Putamen (tissue), 1 donor: ENCODE measurements around the gene NPB.

Source experiments
- DNase-seq: peaks from one replicate; pipeline ENCODE4 v3.0.0-alpha.2; 2016; ENCODE audit warnings: low spot score

Gene NPB

DNA sequence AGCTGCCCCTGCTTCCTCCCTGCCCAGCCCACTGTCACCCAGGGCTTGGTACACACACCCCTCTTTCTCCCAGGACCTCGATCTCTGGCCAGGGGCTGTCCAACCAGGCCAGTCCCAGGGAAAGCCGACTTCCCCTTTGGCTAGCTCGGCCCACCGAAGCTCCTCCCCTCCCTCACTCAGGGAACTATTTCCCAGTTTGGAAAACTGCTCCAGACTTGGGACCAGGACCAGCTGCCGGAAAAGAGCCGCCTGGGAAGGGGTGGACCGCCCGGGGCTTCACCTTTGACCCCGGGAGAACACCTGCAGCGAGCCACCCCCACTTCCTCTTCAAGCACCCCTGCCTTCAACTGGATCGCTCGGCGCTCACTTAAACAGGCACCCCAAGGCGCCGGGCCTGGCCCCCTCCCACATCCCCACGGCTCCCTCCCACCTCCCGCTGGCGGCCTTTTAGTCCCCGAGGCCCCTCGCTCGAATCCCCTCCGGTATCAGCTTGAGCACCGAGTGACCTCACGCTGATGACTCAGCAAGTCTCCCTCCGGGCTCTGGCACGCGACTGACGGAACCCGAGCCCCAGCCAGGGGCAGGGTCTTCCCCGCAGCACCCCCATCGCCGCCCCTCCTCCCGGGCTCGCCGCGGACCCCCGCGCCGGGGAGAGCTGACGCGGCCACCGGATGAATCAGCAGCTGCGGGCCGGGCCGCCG is 24.6 kb downstream of the NPB start:
- peak; percentile 53 for DNase-seq

DNA sequence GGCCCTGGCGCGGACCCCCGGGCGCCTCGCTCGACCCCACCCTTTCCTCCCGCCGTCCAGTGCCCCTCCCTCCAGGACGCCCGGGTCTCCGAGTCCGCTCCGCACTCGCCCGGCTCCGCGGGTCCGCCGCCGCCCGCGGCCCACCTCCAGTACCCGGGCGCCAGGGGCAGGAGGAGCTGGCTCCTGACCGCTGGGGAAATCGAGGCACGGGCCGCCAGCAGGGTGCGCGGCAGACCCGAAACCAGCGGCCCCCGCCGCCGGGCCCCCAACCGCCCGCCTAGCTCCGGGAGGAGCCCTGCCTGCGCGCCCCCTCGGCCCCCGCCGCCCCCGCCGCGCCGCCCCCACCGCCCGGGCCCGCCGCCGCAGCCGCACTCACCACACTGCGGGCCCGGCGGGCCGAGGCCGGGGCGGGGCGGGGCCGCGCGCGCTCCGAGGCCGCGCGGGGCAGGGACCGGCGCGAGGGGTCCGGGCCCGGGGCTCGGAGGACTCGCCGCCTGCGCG is 25.2 kb downstream of the NPB start:
- DNase-seq = no peak

DNA sequence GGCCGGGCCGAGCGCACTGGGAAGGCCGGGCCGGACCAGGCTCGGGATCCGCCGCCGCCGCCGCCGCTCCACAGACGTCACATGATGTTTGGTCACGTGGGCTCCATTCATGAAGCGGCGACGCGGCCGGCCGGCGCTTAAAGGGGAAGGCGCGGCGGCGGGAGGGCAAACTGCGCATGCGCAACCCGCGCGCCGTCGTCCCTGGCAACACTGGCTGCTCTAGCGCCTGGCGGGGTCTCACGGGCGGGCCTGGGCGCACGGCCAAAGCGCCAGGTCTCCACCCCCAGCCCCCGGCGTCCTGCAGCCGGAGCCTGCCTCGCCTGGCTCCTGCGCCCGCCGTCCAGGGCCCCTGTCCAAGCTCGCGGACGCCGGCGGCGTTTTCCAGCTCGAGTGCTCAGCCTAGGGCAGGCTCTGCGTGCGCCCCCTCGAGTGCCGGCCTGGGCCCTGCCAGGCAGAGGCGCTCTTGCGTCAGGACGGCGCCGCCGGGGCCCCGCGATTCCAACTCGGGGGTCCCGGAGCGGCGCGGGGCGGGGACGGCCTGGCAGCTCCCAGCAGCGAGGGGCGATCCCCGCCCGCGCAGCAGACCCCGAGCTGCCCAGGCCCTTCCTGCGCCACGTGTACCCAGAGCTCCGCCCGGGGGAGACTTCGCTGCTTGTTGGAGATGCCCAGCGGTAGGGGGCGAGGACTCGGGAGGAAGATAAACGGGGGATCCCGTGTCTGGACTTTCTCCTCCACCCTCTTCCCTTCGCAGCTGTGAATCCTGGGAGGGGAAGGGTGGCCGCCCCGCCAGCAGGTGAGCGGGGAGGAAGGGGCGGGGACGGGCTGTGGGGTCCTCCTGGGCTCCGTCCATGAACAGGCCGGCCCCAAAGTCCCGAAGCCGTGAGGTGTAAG is 25.9 kb downstream of the NPB start, which contains the start of gene MAFG:
Gene MAFG, minus strand, starts transcription at position 83 of the 891 bp plus-strand sequence. CDS start 4,550 bp downstream, outside the sequence.
- peak; percentile 92 for DNase-seq

DNA sequence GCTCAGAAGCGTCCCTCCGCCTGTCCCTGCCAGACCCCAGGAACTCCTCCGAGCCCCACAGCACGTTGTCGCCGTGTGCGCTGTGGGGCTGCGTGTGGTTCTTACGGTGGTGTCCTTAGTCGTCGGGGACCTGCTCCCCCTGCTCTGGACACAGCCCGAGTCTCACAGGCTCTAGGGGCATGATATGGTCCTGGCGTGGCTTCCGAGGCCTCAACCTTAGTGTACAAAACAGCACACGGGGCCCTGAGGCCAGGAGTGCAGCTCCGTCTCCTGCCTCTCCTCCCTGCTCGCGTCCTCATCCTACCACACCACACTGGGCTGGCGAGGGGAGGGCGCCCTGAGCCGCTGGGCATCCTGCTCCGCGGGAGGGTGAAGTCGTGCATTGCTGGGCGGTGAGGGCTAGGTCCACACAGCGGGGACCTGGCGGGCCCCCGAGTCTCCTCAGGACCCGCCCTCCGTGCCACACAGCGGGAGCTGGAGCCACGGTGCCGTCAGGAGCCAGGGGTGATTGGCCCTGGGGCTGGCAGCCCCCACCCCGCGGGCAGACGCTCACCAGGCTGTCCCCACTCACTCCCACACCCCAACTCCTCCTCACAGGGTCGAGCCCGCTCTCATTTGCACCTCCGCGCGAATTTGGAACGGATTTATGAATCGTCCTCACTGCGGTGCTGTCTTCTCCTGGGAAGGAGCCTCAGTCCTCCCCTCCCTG is 26.7 kb downstream of the NPB start:
- no peak for DNase-seq

DNA sequence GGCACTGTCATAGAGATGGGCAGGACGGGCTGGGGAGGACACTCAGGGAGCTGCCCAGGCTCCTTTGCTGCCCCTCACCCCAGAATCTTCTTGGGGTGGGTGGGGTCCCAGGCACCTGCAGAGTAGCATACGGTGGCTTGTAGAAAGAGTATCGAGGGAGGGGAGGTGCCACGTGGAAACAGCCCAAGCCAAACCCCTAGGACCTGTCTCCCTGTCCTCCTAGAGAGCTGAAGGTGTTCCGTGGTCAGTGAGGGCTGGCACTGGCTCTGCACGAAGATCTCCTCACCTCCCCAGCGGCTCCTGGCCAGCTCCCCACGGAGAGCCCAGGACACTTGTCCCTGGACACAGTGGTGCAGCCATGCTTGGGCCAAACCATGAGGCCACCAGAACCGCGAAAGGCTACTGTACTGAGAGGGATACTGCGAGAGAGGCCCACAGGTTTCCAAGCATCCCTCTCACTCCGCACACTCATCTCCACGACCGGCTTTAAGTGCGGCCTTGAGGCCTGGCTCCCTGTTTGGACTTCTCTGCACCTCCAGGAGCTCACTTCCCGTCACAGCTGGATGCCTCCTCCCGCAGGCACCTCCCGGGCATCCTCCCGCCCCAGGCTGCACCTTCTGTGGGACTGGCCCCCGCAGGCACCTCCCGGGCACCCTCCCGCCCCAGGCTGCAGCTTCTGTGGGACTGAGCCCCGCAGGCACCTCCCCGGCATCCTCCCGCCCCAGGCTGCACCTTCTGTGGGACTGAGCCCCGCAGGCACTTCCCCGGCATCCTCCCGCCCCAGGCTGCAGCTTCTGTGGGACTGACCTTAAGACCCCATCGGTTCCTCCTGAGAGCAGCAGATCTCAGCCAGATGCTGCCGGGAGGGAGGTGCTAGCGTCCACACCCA is 27.5 kb downstream of the NPB start:
- no peak for DNase-seq

DNA sequence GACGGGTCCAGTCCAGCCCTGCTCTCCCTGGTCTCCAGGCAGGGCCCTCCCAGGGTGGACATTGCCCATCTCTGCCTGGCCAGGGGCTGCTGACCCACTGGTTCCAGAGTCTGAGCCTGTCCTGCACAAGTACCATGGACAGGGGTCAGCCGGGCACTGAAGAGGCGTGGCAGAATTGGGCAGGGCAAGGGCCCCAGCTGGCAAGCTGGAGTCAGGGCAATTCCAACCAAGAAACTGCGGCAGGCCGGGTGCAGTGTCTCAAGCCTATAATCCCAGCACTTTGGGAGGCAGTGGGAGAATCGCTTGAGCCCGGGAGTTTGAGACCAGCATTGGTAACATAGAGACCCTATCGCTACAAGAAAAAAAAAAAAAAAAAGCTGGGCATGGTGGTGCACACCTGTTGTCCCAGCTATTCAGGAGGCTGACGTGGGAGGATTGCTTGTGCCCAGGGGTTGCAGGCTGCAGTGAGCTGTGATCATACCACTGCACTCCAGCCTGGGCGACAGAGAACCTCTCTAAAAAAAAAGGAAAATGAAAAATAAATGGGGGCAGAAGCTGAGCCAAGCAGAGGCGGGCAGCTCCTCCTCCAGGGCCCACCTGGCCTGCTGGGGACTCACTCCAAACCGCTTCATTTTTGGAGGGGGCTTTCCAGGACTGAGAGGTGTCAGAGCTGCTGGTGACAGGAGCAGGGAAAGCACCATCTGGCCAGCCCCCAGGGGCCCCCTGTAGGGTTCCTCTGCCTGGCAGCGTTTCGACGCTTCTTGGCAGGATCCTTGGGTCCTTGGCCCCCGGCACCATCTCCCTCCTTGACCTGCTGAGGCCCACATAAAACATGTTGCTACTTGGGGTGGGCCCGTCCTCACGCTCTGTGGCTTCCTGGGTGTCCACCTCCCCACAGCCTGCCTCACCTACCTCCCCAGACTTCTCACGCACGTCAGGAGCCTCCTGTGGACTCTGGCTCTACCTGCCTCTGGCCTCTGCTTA is 28.4 kb downstream of the NPB start:
- no peak for DNase-seq

DNA sequence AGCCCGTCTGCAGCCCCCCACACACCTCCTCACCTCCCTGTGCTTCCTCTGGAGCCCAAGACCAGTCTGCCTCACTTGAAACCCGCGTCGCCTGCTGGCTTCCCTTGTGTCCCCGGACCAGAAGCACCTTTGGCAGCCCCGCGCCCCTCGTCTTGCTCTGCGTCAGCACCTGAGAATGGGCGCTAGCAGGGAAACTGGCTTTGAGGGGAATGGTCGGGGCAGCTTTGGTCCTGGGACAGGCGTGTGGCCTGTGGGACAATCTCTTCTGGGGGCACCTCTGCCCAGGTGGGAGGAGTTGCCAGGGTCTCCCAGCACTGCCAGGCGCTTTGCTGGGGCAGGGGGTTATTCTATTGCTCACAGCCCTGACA is 29.1 kb downstream of the NPB start:
- DNase-seq = no peak

DNA sequence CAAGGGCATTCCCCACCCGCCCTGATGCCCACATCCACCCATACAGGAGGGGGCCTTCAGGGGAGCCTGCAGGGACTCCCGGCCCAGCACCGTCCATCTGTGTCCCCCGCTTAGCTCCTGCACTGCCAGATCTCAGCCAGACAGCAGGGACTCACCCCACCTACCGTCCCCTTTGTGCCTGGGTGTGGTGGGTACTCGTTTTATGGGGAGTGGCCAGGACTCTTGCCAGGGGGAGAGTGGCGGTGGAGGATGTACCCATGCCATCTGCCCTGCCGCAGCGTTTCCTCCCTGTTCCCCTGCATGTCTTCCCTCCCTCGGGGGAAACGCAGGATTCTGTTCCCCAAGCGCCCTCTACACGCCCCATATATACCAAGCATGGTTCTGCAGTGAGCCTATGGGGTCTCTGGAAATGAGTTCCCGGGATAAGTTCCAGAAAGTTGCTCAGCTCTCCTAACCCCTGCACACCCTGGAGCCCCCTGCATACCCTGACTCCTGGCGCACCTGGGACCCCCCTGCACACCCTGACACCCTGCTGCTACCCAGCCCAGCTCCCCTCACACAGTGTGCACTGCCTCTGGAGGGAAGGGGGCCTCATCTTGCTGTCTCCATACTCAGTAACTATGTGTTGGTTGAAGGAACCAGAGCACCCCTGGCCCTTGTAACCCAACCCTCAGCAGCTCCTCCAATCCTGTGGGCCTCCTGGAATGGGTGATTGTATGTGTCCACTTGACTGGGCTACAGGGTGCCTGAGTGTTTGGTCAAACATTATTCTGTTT is 29.7 kb downstream of the NPB start:
- DNase-seq = no peak

DNA sequence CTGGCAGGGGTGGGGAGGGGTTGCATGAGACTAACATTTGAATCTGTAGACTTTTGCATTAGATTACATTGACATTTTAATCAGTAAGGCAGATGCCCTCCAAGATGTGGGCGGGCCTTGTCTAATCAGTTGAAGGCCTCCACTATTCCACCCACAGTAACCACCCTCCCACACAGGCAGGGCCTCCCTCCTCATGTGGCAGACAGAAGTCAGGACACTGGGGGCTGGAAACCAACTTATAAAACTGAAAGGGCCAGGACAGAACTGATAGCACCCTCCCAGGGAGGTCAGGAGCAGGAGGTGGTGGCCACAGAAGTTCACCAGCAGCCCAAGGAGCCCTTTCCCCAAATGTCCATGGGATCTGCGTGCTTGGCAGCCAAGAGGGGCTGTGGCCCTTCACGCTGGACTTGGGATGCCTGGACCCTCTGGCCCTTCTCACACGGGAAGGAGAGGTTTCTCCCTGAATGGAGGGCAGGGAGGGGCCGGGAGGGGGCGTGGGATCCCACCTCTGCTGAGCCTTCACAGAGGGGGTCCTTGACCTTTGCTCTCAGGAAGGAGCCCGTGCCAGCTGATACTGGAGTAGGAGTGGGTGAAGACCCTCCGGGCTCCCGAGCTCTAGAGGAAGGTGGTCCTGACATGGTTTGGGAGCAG is 30.4 kb downstream of the NPB start:
- no peak for DNase-seq

DNA sequence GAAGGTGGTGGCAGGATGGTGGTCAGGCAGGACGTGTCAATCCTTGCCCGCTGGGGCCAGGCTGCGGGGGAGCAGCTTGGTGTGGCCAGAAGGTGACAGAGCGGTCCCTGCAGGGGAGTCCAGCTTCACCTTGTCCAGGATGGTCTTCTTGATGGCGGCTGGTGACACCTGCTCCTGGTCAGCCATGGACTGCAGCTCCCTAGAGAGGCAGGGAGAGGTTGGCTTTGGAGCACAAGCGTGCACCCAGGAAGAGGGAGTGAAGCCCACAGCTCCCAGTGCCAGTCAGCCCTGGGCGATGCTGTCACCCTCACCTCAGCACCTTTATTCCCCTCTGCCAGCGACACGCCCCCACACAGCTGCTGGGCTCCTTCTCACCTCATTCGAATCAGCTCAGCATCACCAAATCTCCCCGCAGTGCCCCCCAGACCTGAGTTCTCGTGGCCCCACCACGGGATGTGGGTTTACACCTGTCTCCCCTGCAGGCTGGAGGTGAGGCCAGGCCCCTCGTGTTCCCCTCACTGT is 31.2 kb downstream of the NPB start:
- no peak for DNase-seq

DNA sequence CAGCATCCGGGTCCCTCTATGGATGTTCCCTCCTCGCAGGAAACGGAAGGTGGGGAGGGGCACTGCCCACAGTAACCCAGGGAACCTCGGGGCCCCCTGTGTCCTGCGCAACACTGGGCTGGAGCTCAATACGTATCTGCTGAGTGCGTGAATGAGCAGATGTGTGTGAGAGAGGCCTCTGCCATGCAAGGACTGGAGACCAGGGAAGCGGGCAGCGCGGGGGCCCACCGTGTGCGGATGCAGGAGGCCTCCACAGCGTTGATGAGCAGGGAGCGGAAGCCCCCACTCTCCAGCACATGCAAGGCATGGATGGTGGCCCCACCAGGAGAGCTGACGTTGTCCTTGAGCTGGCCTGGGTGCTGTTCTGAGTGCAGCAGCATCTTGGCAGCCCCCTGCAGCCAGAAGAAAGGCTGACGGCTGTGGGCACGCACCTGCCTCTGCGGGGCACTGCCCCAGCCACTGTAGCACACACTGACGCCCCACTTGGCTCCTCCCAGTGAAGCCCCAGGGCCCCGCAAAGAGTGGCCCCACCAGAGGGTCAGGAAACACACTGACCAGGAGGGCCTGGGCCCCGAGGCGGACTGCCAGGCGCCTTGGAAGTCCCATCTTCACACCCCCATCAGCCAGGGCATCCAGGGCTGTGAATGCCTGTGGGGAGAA is 32.2 kb downstream of the NPB start:
- no peak for DNase-seq

DNA sequence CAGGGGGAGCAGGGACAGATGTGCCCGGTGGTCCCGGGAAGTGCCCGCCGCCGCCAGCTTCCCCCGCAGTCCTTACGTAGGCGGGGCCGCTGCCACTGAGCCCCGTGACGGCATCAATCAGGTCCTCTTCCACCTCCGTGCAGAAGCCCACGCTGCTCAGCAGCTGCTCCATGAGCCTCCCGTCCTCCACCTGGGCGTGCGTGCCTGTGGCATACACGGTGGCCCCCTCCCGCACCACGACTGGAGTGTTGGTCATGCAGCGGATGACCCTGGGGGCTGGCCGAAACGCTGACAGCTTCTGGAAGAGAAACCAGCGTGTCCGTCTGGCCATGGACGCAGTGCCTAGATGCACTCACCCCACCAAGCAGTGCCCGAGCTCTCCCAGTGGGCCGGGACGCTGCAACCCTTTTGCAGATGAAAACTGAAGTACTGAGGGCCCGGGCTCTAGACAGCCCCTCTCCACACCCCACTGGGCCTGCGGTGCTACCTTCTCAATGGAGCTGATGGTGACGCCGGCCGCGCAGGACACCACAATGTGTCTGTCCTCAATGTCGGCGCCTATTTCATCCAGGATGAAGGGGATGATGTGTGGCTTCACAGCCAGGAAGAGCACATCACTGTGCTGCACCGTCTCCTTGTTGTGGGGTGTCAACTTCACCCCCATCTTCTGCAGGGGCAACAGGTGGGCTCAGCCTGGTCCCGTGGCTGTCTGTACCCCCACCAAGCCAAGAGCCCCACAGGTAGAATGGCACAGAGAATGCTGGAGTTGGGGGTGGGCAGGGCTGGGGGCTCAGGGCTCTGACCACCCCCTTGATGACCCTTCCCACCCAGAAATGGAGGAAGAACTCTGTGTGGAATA is 33.0 kb downstream of the NPB start:
- no peak for DNase-seq

DNA sequence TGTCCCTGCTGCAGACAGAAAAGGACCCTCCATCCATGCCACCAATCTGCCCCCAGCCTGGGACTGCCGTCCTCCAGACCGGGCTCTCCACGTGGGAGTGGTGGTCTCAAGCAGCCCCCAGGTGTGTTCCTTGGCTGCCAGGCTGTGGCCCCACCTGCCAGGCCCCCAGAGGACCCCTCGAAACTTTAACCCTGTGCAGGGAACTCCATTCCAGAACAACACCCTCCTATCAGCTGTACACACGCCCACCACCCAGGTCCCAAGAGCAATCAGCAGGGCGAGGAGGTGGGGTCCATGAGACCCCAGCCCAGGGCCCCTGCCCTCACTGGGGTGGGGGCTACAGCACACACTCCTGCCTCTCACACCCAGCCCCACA is 33.7 kb downstream of the NPB start:
- DNase-seq = no peak

DNA sequence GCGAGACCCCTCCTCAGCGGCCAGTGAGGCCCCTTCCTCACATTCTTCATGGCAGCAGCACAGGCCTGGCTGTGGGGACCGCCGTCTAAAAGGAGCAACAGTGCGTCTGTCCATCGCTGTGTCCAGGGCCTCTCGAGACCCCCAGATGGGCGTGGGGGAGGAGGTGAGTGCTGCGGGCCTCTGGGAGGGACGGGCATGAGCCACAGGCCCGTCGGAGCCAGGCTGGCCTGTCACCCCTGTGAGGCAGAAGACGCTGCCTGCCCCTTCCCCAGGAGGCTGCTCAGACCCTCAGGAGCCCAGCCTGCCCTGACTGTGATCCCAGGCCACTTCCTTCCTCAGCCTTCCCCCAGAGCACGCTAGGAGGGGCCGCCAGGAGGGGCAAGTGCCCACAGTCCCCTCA is 37.2 kb downstream of the NPB start:
- DNase-seq = no peak

DNA sequence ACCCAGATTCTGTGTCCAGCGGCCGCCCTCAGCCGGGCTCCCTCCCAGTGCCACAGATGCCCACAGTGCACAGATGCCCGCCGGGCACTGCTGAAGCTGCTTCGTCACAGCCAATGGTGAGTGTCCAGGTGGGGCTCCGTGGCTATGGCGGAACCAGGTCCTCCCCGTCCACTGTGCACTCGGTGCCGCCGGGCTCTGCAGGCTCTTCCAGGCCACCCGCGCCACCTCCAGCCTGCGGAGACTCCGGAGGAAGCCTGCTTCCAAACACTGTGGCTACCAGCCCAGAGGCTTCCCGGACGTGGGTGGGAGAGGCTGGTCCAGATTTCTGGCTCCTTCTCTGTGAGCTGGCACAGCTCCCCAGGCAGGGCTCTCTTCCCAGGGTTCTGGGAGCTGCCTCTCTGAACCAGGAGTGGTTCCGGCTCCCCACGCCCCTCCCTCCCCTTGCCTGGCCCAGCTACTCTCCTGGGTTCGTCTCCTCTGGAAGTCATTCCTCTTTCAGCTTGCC is 37.9 kb downstream of the NPB start:
- DNase-seq = peak; percentile 52

DNA sequence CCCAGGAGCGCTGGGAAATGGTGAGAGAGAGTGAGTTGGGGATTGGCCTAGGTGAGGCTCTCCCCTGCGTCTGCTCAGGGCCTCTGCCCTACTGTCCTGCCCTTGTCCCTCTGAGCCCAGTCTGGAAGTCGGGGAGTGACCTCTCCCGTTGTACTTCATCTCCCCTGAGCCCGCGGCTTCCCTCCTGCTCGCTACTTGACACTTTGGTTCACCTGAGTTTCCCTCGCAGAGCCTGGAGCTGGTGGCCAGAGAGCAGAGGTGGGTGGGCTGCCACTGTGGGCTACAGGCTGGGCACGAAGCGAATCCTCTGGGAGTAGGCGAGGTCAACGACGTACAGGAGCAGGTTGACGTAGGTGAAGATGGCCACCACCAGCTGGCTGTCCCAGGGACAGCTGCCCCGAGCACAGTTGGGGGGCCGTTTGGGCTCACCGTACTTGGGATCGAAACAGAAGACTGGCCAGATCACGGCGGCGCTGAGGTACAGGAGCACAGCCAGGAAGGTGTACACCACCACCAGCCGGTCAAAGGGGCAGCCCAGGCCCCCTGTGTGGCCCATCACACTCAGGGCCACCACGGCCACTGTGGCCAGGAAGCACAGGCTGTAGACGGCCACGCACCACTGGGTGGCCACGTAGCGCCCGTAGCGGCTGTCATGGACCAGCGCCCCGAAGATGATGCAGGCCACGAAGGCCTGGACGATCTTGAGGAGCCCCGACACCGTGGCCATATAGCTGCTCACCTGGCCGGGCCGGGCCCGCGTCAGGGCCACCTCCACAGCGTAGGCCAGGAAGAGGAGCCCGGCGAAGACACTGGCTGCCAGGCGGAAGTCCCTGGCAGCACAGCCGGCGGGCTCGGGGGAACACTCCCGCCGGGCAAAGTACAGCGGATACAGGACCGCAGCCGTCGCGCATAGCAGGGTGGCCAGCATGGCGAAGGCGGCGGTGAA is 38.8 kb downstream of the NPB start:
- DNase-seq = no peak
